ENCODE measurements around the gene AMY1B. TPM values are rescaled to one million over a fixed set of nuclear protein-coding genes. Genes with fewer than 3 reads are reported as not detected.
"Not testable (repeated sequence)": the region's sequence is repeated elsewhere in the genome, so short reads cannot be mapped to it uniquely, and the experiment has no call there.

The AMY1B gene
- polyA plus RNA-seq (ENCODE audit: insufficient read length in 4 of 4) = under 1 TPM in 1 of 4 donors, not detected in 3; 0.58 TPM

GRCh38 chr1:103696110-103696509 lies at the start of gene AMY1B:
TSS of gene AMY1B (minus strand) at chr1:103696210. CDS start at chr1:103695639, 571 bp downstream.
- not testable (repeated sequence) for DNase-seq (ENCODE audit: low read depth in 4 of 4, low spot score in 2 of 4)

- not testable (repeated sequence) for DNase-seq (ENCODE audit: low read depth in 4 of 4, low spot score in 2 of 4)
These were observed 49.0 kb upstream of the AMY1B start for GRCh38 chr1:103745040-103745439.

- not testable (repeated sequence) for DNase-seq (ENCODE audit: low read depth in 4 of 4, low spot score in 2 of 4)
These were observed 48.4 kb upstream of the AMY1B start for GRCh38 chr1:103744449-103744848.

GRCh38 chr1:103738031-103738430 lies 42.0 kb upstream of the AMY1B start:
- DNase-seq (ENCODE audit: low read depth in 4 of 4, low spot score in 2 of 4) = not testable (repeated sequence)

GRCh38 chr1:103735334-103735733 lies 39.3 kb upstream of the AMY1B start:
- DNase-seq (ENCODE audit: low read depth in 4 of 4, low spot score in 2 of 4) = not testable (repeated sequence)

- DNase-seq (ENCODE audit: low read depth in 4 of 4, low spot score in 2 of 4) = not testable (repeated sequence)
These were observed 25.5 kb upstream of the AMY1B start for GRCh38 chr1:103721473-103721872.

- DNase-seq (ENCODE audit: low read depth in 4 of 4, low spot score in 2 of 4) = not testable (repeated sequence)
These were observed 21.4 kb upstream of the AMY1B start for GRCh38 chr1:103717404-103717803.

- DNase-seq (ENCODE audit: low read depth in 4 of 4, low spot score in 2 of 4) = not testable (repeated sequence)
These were observed 14.4 kb upstream of the AMY1B start for GRCh38 chr1:103710381-103710780.

- not testable (repeated sequence) for DNase-seq (ENCODE audit: low read depth in 4 of 4, low spot score in 2 of 4)
These were observed 11.7 kb upstream of the AMY1B start for GRCh38 chr1:103707670-103708069.

- not testable (repeated sequence) for DNase-seq (ENCODE audit: low read depth in 4 of 4, low spot score in 2 of 4)
These were observed 5.2 kb upstream of the AMY1B start for GRCh38 chr1:103701256-103701655.

- not testable (repeated sequence) for DNase-seq (ENCODE audit: low read depth in 4 of 4, low spot score in 2 of 4)
These were observed 4.7 kb upstream of the AMY1B start for GRCh38 chr1:103700669-103701068.

- not testable (repeated sequence) for DNase-seq (ENCODE audit: low read depth in 4 of 4, low spot score in 2 of 4)
These were observed 1.4 kb upstream of the AMY1B start for GRCh38 chr1:103697430-103697829.

GRCh38 chr1:103676335-103676734 lies 19.7 kb downstream of the AMY1B start:
- not testable (repeated sequence) for DNase-seq (ENCODE audit: low read depth in 4 of 4, low spot score in 2 of 4)

GRCh38 chr1:103655460-103655859 lies 40.5 kb downstream of the AMY1B start, which contains the start of gene AMY1A:
TSS of gene AMY1A (plus strand) at chr1:103655760. CDS start at chr1:103656331, 571 bp downstream.
- not testable (repeated sequence) for DNase-seq (ENCODE audit: low read depth in 4 of 4, low spot score in 2 of 4)

- DNase-seq (ENCODE audit: low read depth in 4 of 4, low spot score in 2 of 4) = not testable (repeated sequence)
These were observed 41.9 kb downstream of the AMY1B start for GRCh38 chr1:103654133-103654532.

GRCh38 chr1:103650889-103651288 lies 45.1 kb downstream of the AMY1B start:
- DNase-seq (ENCODE audit: low read depth in 4 of 4, low spot score in 2 of 4) = not testable (repeated sequence)

GRCh38 chr1:103650305-103650704 lies 45.7 kb downstream of the AMY1B start:
- DNase-seq (ENCODE audit: low read depth in 4 of 4, low spot score in 2 of 4) = not testable (repeated sequence)

GRCh38 chr1:103643908-103644307 lies 52.1 kb downstream of the AMY1B start:
- not testable (repeated sequence) for DNase-seq (ENCODE audit: low read depth in 4 of 4, low spot score in 2 of 4)

GRCh38 chr1:103641194-103641593 lies 54.8 kb downstream of the AMY1B start:
- DNase-seq (ENCODE audit: low read depth in 4 of 4, low spot score in 2 of 4) = not testable (repeated sequence)

Data from left renal cortex interstitium (tissue), 4 donors.